Astrocyte (in vitro differentiated cells and primary cell): Measurements from ENCODE around the gene B3GALNT1. TPM values are rescaled to one million over a fixed set of nuclear protein-coding genes. Genes with fewer than 3 reads are reported as not detected.

Experiments used
- DNase-seq: peaks from one replicate; pipeline ENCODE4 v3.0.0-alpha.2; 2010; ENCODE audit warnings: low read depth
- FAIRE-seq: peaks from 2 replicates; lab custom pipeline; 2011; peaks lifted over from hg19 to GRCh38; lab: Jason Lieb, UNC
- H2AFZ ChIP-seq: 2 replicates; pipeline ENCODE4 v1.6.0; 2012; ENCODE audit warnings: low read depth, low read length, inconsistent platforms
- H3K27ac ChIP-seq: 2 replicates; pipeline ENCODE4 v1.5.1; 2011; ENCODE audit warnings: low read depth, low read length, inconsistent platforms
- H3K27me3 ChIP-seq: 2 replicates; pipeline ENCODE4 v1.6.0; 2011; ENCODE audit warnings: low read length, inconsistent platforms; ENCODE audit not compliant: insufficient read depth
- H3K36me3 ChIP-seq: 2 replicates; pipeline ENCODE4 v1.5.1; 2011; ENCODE audit warnings: low read length, inconsistent platforms; ENCODE audit not compliant: insufficient read depth
- H3K4me1 ChIP-seq: 2 replicates; pipeline ENCODE4 v1.5.1; 2011; ENCODE audit warnings: low read length, inconsistent platforms; ENCODE audit not compliant: insufficient read depth
- H3K4me2 ChIP-seq: 2 replicates; pipeline ENCODE4 v1.6.0; 2012; ENCODE audit warnings: low read length, inconsistent platforms
- H3K4me3 ChIP-seq: 2 replicates; pipeline ENCODE4 v1.5.1; 2011; ENCODE audit warnings: low read depth, mild to moderate bottlenecking, low read length, inconsistent platforms; ENCODE audit not compliant: insufficient read depth
- H3K79me2 ChIP-seq: 2 replicates; pipeline ENCODE4 v1.6.0; 2012; ENCODE audit warnings: mild to moderate bottlenecking, low read length, inconsistent platforms; ENCODE audit not compliant: insufficient read depth
- H3K9ac ChIP-seq: 2 replicates; pipeline ENCODE4 v1.6.0; 2012; ENCODE audit warnings: mild to moderate bottlenecking, low read length, inconsistent platforms
- H3K9me3 ChIP-seq: 2 replicates; pipeline ENCODE4 v1.5.1; 2012; ENCODE audit warnings: low read depth, mild to moderate bottlenecking, low read length, inconsistent platforms; ENCODE audit not compliant: insufficient read depth
- H4K20me1 ChIP-seq: 2 replicates; pipeline ENCODE4 v1.6.0; 2012; ENCODE audit warnings: low read length, inconsistent platforms; ENCODE audit not compliant: insufficient read depth
- H3K27ac Mint-ChIP-seq: one replicate; pipeline ENCODE4 v1.8.0; 2021; ENCODE audit warnings: mild to moderate bottlenecking, mixed read lengths; ENCODE audit not compliant: unreplicated experiment
- H3K27me3 Mint-ChIP-seq: one replicate; pipeline ENCODE4 v1.8.0; 2021; ENCODE audit warnings: low read depth, mixed read lengths; ENCODE audit not compliant: unreplicated experiment
- H3K36me3 Mint-ChIP-seq: one replicate; pipeline ENCODE4 v1.8.0; 2021; ENCODE audit warnings: low read depth, mixed read lengths; ENCODE audit not compliant: unreplicated experiment
- H3K4me1 Mint-ChIP-seq: one replicate; pipeline ENCODE4 v1.8.0; 2021; ENCODE audit warnings: low read depth, mixed read lengths; ENCODE audit not compliant: unreplicated experiment
- H3K4me3 Mint-ChIP-seq: one replicate; pipeline ENCODE4 v1.8.0; 2021; ENCODE audit warnings: mild to moderate bottlenecking, moderate library complexity, mixed read lengths; ENCODE audit not compliant: unreplicated experiment
- H3K9me3 Mint-ChIP-seq: one replicate; pipeline ENCODE4 v1.8.0; 2021; ENCODE audit warnings: mild to moderate bottlenecking, mixed read lengths; ENCODE audit not compliant: unreplicated experiment
- EZH2 ChIP-seq: IDR thresholded peaks from 2 replicates; pipeline ENCODE4 v1.6.1; 2012; ENCODE audit warnings: mild to moderate bottlenecking, low read length, inconsistent platforms; ENCODE audit not compliant: insufficient read depth
- total RNA-seq: library from RNA; stranded (reverse); gene quantifications from 2 replicates; pipeline ENCODE4 v1.2.1, GENCODE V29; 2021
- TF ChIP-seq, protein P1 (sequence below): IDR thresholded peaks from 2 replicates; pipeline ENCODE4 v1.5.1; 2011; ENCODE audit warnings: low read depth, mild to moderate bottlenecking, inconsistent platforms, low read length, moderate library complexity; ENCODE audit not compliant: insufficient read depth

Gene B3GALNT1
- total RNA-seq, 1 donor from 2014 or later = 12.8 TPM

DNA sequence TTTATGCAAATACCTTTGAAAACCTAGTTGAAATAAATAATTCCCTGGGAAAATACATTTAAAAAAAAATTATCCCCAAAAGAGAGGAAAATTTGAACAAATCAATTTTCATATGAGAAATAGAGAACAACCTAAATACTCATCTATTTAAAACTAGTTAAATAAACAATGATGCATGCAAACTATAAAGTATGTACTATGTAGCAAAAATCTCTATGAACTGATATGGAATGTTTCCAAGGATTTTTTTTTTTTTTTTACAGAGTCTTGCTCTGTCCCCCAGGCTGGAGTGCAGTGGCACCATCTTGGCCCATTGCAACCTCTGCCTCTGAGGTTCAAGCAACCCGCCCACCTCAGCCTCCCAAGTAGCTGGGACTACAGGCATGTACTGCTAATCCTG, 27.2 kb upstream of the B3GALNT1 start:
- DNase-seq (no peak), FAIRE-seq (no peak)
- no peaks in the 10 kb centered on the region for H3K9me3 ChIP-seq
- TF ChIP-seq, protein P1, sequence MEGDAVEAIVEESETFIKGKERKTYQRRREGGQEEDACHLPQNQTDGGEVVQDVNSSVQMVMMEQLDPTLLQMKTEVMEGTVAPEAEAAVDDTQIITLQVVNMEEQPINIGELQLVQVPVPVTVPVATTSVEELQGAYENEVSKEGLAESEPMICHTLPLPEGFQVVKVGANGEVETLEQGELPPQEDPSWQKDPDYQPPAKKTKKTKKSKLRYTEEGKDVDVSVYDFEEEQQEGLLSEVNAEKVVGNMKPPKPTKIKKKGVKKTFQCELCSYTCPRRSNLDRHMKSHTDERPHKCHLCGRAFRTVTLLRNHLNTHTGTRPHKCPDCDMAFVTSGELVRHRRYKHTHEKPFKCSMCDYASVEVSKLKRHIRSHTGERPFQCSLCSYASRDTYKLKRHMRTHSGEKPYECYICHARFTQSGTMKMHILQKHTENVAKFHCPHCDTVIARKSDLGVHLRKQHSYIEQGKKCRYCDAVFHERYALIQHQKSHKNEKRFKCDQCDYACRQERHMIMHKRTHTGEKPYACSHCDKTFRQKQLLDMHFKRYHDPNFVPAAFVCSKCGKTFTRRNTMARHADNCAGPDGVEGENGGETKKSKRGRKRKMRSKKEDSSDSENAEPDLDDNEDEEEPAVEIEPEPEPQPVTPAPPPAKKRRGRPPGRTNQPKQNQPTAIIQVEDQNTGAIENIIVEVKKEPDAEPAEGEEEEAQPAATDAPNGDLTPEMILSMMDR = no peak
- no peak for TF ChIP-seq EZH2
- Mint-ChIP-seq H3K9me3 (no peaks in the 10 kb centered on the region), H3K4me3 (no peak overlapping the region), H3K36me3 (no peaks in the 10 kb centered on the region), H3K27ac (no peak overlapping the region), H3K4me1 (no peaks in the 10 kb centered on the region), H3K27me3 (no peaks in the 10 kb centered on the region)
- no peaks in the 10 kb centered on the region for H4K20me1 ChIP-seq
- no peaks in the 10 kb centered on the region for H3K4me1 ChIP-seq
- H3K9ac ChIP-seq = no peak overlapping the region
- no peaks in the 10 kb centered on the region for H3K36me3 ChIP-seq
- no peaks in the 10 kb centered on the region for H3K27me3 ChIP-seq
- no peak overlapping the region for H2AFZ ChIP-seq
- no peak overlapping the region for H3K4me3 ChIP-seq
- H3K27ac ChIP-seq = no peak overlapping the region
- H3K79me2 ChIP-seq = no peaks in the 10 kb centered on the region
- no peak overlapping the region for H3K4me2 ChIP-seq

DNA sequence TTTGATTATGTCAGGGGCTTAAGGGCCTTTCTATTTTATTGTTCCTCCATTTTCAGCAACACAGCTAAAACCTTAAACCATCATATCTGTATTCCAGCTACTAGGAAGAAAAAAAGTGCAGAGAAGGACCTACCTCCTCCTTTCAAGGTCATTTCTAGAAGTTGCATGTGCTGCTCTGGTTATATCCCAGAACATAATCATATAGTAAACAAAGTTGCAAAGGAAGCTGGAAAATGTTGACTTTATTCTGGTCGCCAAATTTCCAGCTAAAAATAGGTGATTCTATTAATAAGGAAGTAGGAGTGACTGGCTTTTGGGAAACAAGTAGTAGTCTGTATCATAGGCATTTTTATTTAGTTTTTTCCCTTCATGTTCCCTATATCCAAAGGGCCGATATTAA, 21.3 kb upstream of the B3GALNT1 start:
- H3K4me3 Mint-ChIP-seq = no peak overlapping the region
- H3K27ac Mint-ChIP-seq = no peak overlapping the region
- no peak for FAIRE-seq
- Histone ChIP-seq H3K27me3 (no peaks in the 10 kb centered on the region), H3K27ac (no peak overlapping the region), H2AFZ (no peak overlapping the region), H3K4me3 (no peak overlapping the region), H3K9me3 (no peaks in the 10 kb centered on the region), H4K20me1 (no peaks in the 10 kb centered on the region), H3K79me2 (no peaks in the 10 kb centered on the region), H3K4me2 (no peak overlapping the region), H3K9ac (no peak overlapping the region), H3K36me3 (no peaks in the 10 kb centered on the region), H3K4me1 (no peaks in the 10 kb centered on the region)
- peaks cover 1% of the 10 kb centered on the region for H3K36me3 Mint-ChIP-seq
- no peak for DNase-seq
- H3K9me3 Mint-ChIP-seq = peaks cover 21% of the 10 kb centered on the region
- H3K27me3 Mint-ChIP-seq = no peaks in the 10 kb centered on the region
- no peak for TF ChIP-seq EZH2
- TF ChIP-seq, protein P1 = no peak
- no peaks in the 10 kb centered on the region for H3K4me1 Mint-ChIP-seq

DNA sequence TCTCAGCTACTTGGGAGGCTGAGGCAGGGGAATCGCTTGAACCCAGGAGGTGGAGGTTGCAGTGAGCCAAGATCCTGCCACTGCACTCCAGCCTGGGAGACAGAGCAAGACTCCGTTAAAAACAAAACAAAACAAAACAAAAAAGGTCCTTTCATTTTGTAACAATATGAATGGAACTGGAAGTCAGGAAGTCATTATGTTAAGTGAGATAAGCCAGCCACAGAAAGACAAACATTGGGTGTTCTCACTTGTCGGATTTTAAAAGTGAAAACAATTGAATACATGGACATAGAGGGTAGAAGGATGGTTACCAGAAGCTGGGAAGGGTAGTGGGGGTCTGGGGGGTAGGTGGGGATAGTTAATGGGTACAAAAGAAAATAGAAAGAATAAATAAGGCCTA, 12.5 kb upstream of the B3GALNT1 start:
- Mint-ChIP-seq H3K9me3 (peaks cover 33% of the 10 kb centered on the region), H3K27ac (no peak overlapping the region), H3K27me3 (no peaks in the 10 kb centered on the region), H3K4me3 (no peak overlapping the region), H3K36me3 (peaks cover 4% of the 10 kb centered on the region), H3K4me1 (no peaks in the 10 kb centered on the region)
- H3K9ac ChIP-seq = no peak overlapping the region
- H3K79me2 ChIP-seq = no peaks in the 10 kb centered on the region
- DNase-seq (no peak), FAIRE-seq (no peak)
- TF ChIP-seq, protein P1 = no peak
- no peak for TF ChIP-seq EZH2
- no peak overlapping the region for H3K4me2 ChIP-seq
- peaks cover 7% of the 10 kb centered on the region for H3K9me3 ChIP-seq
- no peaks in the 10 kb centered on the region for H3K27me3 ChIP-seq
- no peak overlapping the region for H2AFZ ChIP-seq
- no peaks in the 10 kb centered on the region for H3K36me3 ChIP-seq
- H3K4me1 ChIP-seq = no peaks in the 10 kb centered on the region
- no peak overlapping the region for H3K4me3 ChIP-seq
- no peak overlapping the region for H3K27ac ChIP-seq
- no peaks in the 10 kb centered on the region for H4K20me1 ChIP-seq
